GM20000 (cell line): ENCODE results near the gene NMBR.

ENCODE experiments used
- DNase-seq: peaks from one replicate; pipeline ENCODE4 v3.0.0; 2012; ENCODE audit warnings: low spot score
- CTCF ChIP-seq: IDR thresholded peaks from 2 replicates; pipeline ENCODE4 v1.5.1; 2012; ENCODE audit warnings: mild to moderate bottlenecking, control low read depth; ENCODE audit errors: extremely low read depth, missing control alignments

Gene NMBR

GRCh38 chr6:142058551-142059290 is 88.2 kb downstream of the NMBR start:
- TF ChIP-seq CTCF = no peak

GRCh38 chr6:142055219-142055618 is 91.7 kb downstream of the NMBR start:
- TF ChIP-seq CTCF = no peak
- DNase-seq = no peak

More at GRCh38 chr6:142058551-142059290, 88.2 kb downstream of the NMBR start:
- DNase-seq = no peak

GRCh38 chr6:142051404-142051803 is 95.5 kb downstream of the NMBR start:
- TF ChIP-seq CTCF = no peak
- DNase-seq = no peak

- TF ChIP-seq CTCF = no peak
- DNase-seq = no peak
These were observed 98.3 kb downstream of the NMBR start for GRCh38 chr6:142048593-142048980.

GRCh38 chr6:142047934-142048592 is 98.9 kb downstream of the NMBR start:
- TF ChIP-seq CTCF = no peak
- DNase-seq = no peak

- DNase-seq = no peak
These were observed 101.3 kb downstream of the NMBR start for GRCh38 chr6:142045380-142046278.

More at GRCh38 chr6:142045380-142046278, 101.3 kb downstream of the NMBR start:
- no peak for TF ChIP-seq CTCF
